Tibial nerve (tissue), 4 donors: Measurements from ENCODE around the gene ARHGAP6. TPM values are rescaled to one million over a fixed set of nuclear protein-coding genes. Genes with fewer than 3 reads are reported as not detected.
A peak's percentile ranks its signal among the peaks of the same experiment; 100 is the strongest.

Experiments
- DNase-seq, 2 donors: peaks; one replicate each; pipeline ENCODE4 v3.0.0-alpha.2; 2019; ENCODE audit warnings: low spot score in 2 of 2
- H3K27ac ChIP-seq, 4 donors: fragments of 200-600 bp; sonication (generic) in 3 of 4; one replicate each; pipeline ENCODE4 v1.5.1; 2017 to 2019; ENCODE audit warnings: mild to moderate bottlenecking in 1 of 4
- H3K27me3 ChIP-seq, 2 donors: fragments of 200-600 bp; sonication (generic) in 1 of 2; one replicate each; pipeline versions ENCODE4 v1.5.1 to v1.6.0; 2017 to 2019
- H3K36me3 ChIP-seq, 3 donors: fragments of 200-600 bp; sonication (generic); one replicate each; pipeline ENCODE4 v1.5.1; 2018 to 2019
- H3K4me1 ChIP-seq, 4 donors: fragments of 200-600 bp; sonication (generic) in 3 of 4; one replicate each; pipeline ENCODE4 v1.5.1; 2017 to 2019
- H3K4me3 ChIP-seq, 4 donors: fragments of 200-600 bp; sonication (generic) in 3 of 4; one replicate each; pipeline ENCODE4 v1.5.1; 2017 to 2019; ENCODE audit warnings: mild to moderate bottlenecking in 1 of 4, moderate library complexity in 1 of 4
- H3K9me3 ChIP-seq, 4 donors: fragments of 200-600 bp; sonication (generic) in 3 of 4; one replicate each; pipeline ENCODE4 v1.5.1; 2017 to 2019
- EP300 ChIP-seq, 2 donors: sonication (generic); formaldehyde crosslinking; IDR thresholded peaks; one replicate each; pipeline ENCODE4 v1.6.1; 2017; ENCODE audit warnings: antibody characterized with exemption in 2 of 2, mild to moderate bottlenecking in 1 of 2
- POLR2A ChIP-seq, 2 donors: fragments of 450-650 bp; IDR thresholded peaks; one replicate each; pipeline ENCODE4 v1.6.1; 2017; ENCODE audit warnings: antibody characterized with exemption in 2 of 2, mild to moderate bottlenecking in 2 of 2, moderate library complexity in 2 of 2
- WGBS, 2 donors: methylation state at CpG; one replicate each; pipeline ENCODE4 v1.1.5; 2018; 5-methylcytosine and 5-hydroxymethylcytosine counted together
- total RNA-seq, 4 donors: library from RNA; depleted of rRNA; stranded (reverse); fragments of >200 nt; gene quantifications; one replicate each; pipeline ENCODE4 v1.1.0, GENCODE V29; 2016
- TF ChIP-seq, protein P1 (sequence below), 5 experiments: fragments of 200-600 bp in 3 of 5; fragments of 450-650 bp in 2 of 5; sonication (generic) in 3 of 5; IDR thresholded peaks; one replicate each; pipeline ENCODE4 v1.5.1; 2016 to 2019; ENCODE audit warnings: antibody characterized with exemption in 5 of 5, mild to moderate bottlenecking in 3 of 5, moderate library complexity in 2 of 5

ARHGAP6 gene
- total RNA-seq, 4 donors from 2014 or later, result 16.0 to 51.9 (median 39.3) TPM

DNA sequence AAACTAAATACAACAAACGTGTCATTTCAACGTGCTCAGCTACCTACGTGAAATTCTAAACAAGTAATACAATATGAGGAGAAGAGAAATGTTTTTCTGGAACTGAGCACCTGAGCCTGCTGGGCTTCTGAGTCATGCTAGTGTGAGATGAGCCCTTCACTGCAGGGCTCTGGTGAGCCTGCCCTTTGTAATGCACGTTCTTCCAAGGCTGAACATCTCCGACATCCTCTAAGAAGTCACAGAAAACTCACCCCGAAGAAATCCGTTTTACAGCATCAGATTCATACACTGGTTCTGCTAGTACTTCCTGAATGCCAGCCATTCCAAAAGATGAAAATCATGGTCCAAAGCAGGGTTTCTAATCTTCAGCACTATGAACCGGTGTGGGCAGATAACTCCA is 215.4 kb downstream of the ARHGAP6 start:
- TF ChIP-seq EP300 (IDR thresholded peaks at IDR 0.05), result no peak
- TF ChIP-seq, protein P1, sequence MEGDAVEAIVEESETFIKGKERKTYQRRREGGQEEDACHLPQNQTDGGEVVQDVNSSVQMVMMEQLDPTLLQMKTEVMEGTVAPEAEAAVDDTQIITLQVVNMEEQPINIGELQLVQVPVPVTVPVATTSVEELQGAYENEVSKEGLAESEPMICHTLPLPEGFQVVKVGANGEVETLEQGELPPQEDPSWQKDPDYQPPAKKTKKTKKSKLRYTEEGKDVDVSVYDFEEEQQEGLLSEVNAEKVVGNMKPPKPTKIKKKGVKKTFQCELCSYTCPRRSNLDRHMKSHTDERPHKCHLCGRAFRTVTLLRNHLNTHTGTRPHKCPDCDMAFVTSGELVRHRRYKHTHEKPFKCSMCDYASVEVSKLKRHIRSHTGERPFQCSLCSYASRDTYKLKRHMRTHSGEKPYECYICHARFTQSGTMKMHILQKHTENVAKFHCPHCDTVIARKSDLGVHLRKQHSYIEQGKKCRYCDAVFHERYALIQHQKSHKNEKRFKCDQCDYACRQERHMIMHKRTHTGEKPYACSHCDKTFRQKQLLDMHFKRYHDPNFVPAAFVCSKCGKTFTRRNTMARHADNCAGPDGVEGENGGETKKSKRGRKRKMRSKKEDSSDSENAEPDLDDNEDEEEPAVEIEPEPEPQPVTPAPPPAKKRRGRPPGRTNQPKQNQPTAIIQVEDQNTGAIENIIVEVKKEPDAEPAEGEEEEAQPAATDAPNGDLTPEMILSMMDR (IDR thresholded peaks at IDR 0.05), result no peak
- no peak for TF ChIP-seq POLR2A (IDR thresholded peaks at IDR 0.05)
- H3K36me3 ChIP-seq, result no peaks in the 10 kb centered on the region
- no peak for DNase-seq
- H3K4me3 ChIP-seq, result no peak overlapping the region
- peaks cover 0 to 3% (median 0%) of the 10 kb centered on the region in 4 donors for H3K4me1 ChIP-seq
- H3K27ac ChIP-seq, result no peak overlapping the region
- WGBS, 2 donors, result 77% methylated on average over 8 of the region's 8 CpGs
- H3K27me3 ChIP-seq, result no peaks in the 10 kb centered on the region
- no peaks in the 10 kb centered on the region for H3K9me3 ChIP-seq

DNA sequence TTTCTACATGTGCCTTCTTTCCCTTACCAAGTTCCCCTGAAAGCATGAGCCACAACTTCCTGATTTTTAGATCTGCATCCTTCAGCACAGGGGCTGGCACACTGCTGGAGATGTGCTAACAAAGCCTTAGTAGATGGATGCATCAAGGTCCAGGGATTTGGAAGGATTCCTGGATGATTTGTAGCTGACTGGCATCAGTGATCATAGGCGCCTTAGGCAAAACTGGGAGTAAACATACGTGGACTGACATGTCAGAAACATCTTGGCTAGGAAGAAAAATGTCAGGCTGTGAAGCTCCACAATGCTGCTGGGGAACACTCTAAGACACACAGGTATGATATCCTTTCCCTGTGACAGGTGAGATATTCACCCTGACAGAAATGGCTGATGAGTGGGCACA is 216.1 kb downstream of the ARHGAP6 start:
- no peak for DNase-seq
- H3K27ac ChIP-seq, result no peak overlapping the region

DNA sequence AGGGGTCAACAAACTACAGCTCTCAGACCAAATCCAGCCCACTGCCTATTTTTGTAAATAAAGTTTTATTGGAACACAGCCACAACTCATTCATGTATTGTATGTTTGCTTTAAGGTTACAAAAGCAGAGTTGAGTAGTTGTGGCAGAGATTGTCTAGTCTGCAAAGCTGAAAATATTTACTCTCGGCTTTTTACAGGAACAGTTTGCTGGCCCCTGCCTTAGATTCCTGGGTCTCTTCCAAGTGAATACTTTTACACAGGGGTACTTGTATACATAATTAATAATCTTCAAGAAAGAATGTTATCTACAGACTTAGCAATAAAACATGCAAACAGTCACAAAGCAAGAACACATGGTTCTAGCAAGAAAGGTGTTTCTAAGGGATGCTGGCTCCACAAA is 218.3 kb downstream of the ARHGAP6 start:
- Histone ChIP-seq H3K36me3 (no peaks in the 10 kb centered on the region), H3K4me1 (no peaks in the 10 kb centered on the region), H3K27ac (no peak overlapping the region), H3K9me3 (no peaks in the 10 kb centered on the region), H3K4me3 (no peak overlapping the region), H3K27me3 (no peaks in the 10 kb centered on the region)
- no peak for DNase-seq
- TF ChIP-seq, protein P1 (IDR thresholded peaks at IDR 0.05), result no peak
- no peak for TF ChIP-seq EP300 (IDR thresholded peaks at IDR 0.05)
- TF ChIP-seq POLR2A (IDR thresholded peaks at IDR 0.05), result no peak
- 55 to 79% methylated on average over 1 of the region's 1 CpG for WGBS, 2 donors

More for the DNA sequence above, 216.1 kb downstream of the ARHGAP6 start:
- H3K9me3 ChIP-seq, result no peaks in the 10 kb centered on the region
- H3K4me1 ChIP-seq, result peaks cover 0 to 3% (median 0%) of the 10 kb centered on the region in 4 donors
- H3K36me3 ChIP-seq, result no peaks in the 10 kb centered on the region
- no peaks in the 10 kb centered on the region for H3K27me3 ChIP-seq
- H3K4me3 ChIP-seq, result no peak overlapping the region
- TF ChIP-seq POLR2A (IDR thresholded peaks at IDR 0.05) (no peak), EP300 (IDR thresholded peaks at IDR 0.05) (no peak)
- TF ChIP-seq, protein P1 (IDR thresholded peaks at IDR 0.05), result no peak
- 76 to 100% methylated on average over 2 of the region's 2 CpGs for WGBS, 2 donors

DNA sequence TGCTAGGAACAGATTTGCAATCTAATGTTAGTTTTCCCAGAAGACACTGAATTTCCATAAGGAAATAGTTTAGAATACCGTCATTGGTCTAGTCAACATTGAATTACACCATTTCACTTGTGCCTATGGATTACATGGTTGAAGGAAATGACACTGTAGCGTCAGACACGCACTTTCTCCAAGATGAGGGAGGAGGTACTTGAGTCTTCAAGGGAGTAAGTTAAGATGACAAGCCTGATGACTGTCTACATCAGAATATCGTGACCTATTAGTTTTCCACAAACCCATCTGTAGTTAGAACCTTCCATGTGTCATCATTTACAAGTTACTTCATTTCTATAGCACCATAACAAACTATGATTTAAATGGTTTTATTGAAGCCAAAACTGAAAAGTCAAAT is 218.8 kb downstream of the ARHGAP6 start:
- H3K27ac ChIP-seq, result peak overlapping the region in 2 of 4 donors; percentile 44 to 69
- WGBS, 2 donors, result 72 to 91% methylated on average over 4 of the region's 4 CpGs
- H3K9me3 ChIP-seq, result no peaks in the 10 kb centered on the region
- no peak overlapping the region for H3K4me3 ChIP-seq
- no peaks in the 10 kb centered on the region for H3K4me1 ChIP-seq
- no peak for TF ChIP-seq POLR2A (IDR thresholded peaks at IDR 0.05)
- no peak for TF ChIP-seq EP300 (IDR thresholded peaks at IDR 0.05)
- TF ChIP-seq, protein P1 (IDR thresholded peaks at IDR 0.05), result no peak
- H3K27me3 ChIP-seq, result no peaks in the 10 kb centered on the region
- no peaks in the 10 kb centered on the region for H3K36me3 ChIP-seq
- no peak for DNase-seq

DNA sequence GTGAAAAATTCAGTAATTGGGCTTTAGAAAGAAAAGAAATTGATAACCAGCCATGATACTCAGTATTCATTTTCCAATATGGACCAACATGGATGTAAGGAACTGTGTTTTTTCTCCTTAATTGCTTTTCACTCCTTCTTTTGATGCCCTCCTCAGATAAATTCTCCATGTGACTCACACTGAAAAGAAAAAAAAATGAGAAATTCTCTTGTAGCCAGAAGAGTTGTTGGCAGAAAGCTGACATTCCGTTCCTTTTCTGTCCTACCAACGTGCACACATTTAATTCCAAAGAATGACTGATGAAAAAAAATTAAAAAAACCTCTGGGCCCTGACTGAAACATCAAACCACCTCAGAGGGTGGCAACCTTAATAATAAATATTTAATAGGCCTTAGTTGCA is 219.4 kb downstream of the ARHGAP6 start:
- H3K27ac ChIP-seq, result peak overlapping the region in 2 of 4 donors; percentile 44 to 69
- no peaks in the 10 kb centered on the region for H3K9me3 ChIP-seq
- no peak for DNase-seq
- peak in 1 of 2 donors; percentile 18 for TF ChIP-seq EP300 (IDR thresholded peaks at IDR 0.05)
- TF ChIP-seq, protein P1 (IDR thresholded peaks at IDR 0.05), result no peak
- H3K36me3 ChIP-seq, result no peaks in the 10 kb centered on the region
- no peaks in the 10 kb centered on the region for H3K4me1 ChIP-seq
- no peaks in the 10 kb centered on the region for H3K27me3 ChIP-seq
- WGBS, 2 donors, result 29 to 34% methylated on average over 2 of the region's 2 CpGs
- H3K4me3 ChIP-seq, result no peak overlapping the region
